ENCODE results near the gene OR13C8.

OR13C8 gene

DNA sequence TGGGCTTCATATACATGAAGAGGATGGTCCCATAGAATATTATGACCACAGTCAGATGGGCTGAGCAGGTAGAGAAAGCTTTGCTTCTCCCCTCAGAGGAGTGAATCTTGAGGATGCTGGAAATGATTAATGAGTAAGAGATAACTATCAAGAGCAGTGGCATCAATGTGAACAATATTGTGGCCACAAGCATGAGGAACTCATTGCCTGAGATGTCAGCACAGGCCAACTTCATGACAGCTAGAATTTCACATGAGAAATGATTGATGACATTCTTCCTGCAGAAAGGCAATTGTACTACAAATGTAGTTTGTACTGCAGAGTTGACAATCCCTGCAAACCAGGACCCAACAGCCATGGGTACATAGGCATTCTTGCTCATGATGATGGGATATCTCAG, 48.5 kb downstream of the OR13C8 start:
- no peak for DNase-seq

DNA sequence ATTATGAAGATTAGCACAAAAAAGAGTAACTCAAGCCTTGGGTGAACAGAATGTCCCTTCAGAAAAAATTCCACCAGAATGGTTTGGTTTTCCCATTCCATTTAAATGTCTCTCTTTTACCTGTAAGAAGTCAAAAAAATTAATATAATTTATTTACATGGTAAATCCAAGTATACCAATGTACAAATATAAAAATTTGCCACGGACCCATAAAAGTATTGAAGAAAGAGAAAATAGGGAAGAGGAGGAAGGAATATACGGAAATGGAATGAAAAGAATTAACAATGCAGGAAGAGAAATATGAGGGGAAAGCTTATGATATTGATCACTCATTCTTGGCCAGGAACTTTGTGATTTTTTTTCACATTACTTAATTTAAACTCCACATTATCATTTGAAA, 49.1 kb downstream of the OR13C8 start, which contains the start of gene OR13C9:
Gene OR13C9, minus strand, starts transcription at position 101 of the 400 bp plus-strand sequence. Its CDS starts 0 bp downstream, at position 101.
- DNase-seq: no peak
